Stimulated activated CD4-positive, alpha-beta T cell treated with anti-CD3 and anti-CD28 coated beads, Interleukin-15, amount 100 ng/mL, for 24 hours (primary cell): ENCODE results near the gene ANTKMT.
A peak's percentile ranks its signal among the peaks of the same experiment; 100 is the strongest.
"Not testable (repeated sequence)": the region's sequence is repeated elsewhere in the genome, so short reads cannot be mapped to it uniquely, and the experiment has no call there.

Experiments
- DNase-seq: peaks from one replicate; pipeline ENCODE4 v3.0.0-alpha.2; 2020

The ANTKMT gene

DNA sequence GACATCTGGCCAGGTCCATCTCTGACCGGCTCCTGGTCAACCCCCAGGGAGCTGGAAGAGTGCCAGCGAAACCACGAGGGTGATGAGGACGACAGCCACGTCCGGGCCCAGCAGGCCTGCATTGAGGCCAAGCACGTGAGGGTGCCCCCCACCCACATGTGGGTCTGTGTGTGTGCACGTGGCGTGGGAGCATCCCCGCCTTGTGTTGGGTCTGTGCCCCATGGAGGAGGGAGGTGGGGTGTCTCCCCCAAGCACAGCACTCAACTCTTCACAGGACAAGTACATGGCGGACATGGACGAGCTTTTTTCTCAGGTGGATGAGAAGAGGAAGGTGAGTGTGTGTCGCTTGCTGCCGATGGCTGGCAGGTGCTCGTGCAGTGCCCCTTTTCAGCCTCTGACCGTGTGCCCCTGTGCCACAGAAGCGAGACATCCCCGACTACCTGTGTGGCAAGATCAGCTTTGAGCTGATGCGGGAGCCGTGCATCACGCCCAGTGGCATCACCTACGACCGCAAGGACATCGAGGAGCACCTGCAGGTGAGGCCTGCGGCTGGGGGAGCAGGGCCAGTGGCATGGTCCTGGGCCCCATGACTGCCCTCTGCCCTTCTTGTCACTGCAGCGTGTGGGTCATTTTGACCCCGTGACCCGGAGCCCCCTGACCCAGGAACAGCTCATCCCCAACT is 39.1 kb upstream of the ANTKMT start:
- DNase-seq: no peak

DNA sequence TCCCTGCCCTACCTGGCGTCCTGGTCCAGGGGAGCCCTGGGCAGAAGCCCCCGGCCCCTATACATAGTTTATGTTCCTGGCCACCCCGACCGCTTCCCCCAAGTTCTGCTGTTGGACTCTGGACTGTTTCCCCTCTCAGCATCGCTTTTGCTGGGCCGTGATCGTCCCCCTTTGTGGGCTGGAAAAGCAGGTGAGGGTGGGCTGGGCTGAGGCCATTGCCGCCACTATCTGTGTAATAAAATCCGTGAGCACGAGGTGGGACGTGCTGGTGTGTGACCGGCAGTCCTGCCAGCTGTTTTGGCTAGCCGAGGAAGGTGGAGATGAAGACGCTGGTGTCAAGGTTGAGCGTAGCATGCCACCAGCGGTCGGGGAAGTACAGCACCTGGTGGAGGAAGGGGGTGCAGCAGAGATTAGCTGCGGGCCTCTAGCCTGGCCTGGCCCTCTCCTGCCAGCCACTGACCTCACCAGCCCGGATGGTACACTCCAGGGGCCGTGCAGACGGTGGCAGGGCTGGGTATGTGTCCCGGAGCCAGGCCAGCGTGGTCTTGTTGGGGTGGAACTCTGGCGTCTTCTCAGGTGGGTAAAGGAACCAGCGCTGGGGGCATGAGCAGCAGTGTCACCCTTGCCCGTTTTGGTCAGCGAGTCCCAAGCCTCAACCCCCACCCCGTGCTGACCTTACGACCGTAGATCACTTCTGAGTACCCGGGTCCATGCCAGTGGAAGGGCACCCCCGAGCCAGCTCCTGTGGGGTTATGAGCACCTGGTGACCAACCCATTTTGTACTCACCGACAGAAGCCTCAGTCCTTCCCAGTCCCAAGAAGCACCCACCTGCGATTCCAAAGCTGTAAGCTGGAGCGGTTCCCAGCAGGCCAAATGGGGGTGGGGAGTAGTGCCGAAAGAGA is 38.2 kb upstream of the ANTKMT start:
- DNase-seq: no peak

DNA sequence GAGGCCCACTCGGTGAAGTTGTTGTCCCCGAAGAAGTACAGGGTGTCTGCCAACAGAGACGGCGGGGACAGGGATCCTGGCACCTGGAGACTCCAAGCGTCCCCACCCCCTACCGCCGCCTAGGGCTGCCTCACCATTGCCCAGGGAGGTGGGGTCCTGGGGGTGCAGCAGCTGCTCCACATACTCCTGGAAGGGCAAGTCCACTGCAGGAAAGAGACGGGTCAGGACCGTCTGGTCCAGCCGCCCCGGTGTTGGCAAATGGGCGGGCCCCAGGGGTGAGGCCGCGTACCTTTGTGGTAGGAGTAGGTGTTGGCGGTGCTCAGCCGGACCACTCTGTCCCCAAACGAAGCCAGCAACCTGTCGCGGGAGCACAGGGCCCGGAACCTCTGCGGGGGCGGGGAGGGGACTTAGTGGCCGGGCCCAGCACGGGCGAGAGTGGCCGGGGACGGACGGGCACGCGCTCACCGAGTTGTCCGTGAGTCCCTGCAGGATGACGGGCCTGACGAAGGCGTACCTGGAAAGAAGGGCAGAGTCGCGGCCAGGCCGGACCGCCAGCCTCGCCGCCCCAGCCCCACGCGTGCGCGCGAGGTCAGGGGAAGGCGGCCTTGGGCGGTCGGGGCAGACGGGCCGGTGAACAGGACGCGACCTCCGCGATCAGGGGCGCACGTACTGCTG is 37.4 kb upstream of the ANTKMT start:
- DNase-seq: peak; percentile 45

DNA sequence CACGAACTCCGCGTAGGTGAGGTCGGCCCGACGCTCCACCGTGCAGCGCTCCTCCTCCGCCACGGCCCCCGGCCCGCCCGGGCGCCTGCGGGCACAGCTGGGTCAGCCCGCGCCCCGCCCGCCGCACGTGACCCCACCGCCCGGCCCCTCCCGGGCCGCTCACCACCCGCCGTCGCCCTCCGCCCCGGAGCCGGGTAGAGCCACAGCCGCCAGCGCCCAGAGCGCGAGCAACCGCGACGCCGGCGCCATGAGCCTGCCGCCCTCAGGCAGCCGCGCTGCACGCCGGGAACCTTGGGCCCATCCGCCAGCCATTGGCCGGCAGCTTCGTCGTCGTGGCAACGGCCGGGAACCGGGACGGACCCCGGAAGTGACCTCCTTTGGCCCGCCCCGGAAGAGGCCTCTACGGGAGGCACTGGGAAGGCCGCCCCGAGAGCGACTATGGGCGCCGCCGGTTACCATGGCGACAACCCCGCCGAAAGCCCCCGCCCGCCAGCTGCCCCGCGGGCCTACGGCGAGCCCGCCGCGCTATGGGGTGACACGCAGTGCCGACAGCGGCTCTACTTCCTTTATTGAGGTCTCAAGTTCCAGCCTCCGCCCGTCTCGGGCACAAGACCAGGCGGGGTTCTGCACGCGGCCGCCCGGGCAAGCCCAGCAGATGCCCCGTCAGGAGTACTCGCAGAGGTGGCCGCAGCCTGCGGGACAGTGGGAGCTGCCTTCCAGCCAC is 36.7 kb upstream of the ANTKMT start, which contains the start of gene JMJD8:
Gene JMJD8 (minus strand): TSS at position 264 of the 724 bp plus-strand sequence. CDS start 15 bp downstream, at position 249.
- DNase-seq: peak; percentile 99

DNA sequence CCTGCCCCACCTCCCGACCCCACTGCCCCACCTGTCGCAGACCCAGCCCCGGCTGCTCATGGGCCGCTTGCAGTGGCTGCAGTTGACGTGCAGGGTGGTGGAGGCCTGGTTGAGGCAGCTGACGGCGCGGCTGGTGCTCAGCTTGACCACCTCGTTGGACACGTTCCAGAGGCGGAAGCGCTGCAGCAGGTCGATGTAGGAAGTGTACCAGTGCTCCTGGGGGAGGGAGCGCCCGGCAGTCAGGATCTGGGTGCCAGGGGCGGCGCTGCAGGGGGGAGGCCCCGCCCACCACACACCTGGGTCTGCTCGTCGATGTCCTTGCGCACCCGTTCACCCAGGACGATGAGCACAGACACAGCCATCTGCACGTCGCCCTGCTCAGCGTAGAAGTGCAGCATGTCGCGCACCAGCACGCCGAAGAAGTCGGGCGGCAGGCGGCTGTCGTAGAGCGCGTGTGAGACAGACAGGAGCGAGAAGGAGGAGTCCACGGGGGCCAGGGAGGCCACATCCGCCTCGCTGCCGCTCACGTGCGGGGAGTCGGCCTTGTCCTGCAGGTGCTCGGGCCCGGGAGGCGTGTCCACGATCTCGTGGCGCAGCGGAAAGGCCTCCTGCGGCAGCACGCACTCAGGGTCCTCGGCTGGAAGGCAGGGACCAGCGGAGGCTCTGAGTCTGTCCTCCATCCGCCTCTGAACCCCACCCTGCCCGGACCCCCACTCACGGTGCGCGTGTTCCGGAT is 35.8 kb upstream of the ANTKMT start:
- DNase-seq: no peak

DNA sequence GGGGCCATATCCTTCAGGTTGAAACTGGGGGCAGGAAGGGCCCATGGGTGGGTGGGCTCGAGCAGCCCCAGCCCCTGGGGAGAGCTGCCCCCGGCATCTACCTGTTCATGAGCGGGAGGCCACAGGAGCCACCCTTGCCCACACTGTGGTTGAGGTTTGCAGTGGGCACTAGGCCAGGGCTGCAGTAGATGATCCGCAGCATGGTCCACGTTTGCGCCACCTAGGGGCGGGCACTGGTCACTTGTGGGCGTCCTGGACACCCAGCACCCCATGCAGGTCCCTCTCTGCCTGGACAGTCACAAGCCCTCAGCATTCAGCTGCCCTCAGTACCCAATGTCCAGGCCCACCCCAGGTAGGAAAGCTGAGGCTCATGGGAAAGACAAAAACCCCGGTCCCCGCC is 35.0 kb upstream of the ANTKMT start:
- DNase-seq: no peak

DNA sequence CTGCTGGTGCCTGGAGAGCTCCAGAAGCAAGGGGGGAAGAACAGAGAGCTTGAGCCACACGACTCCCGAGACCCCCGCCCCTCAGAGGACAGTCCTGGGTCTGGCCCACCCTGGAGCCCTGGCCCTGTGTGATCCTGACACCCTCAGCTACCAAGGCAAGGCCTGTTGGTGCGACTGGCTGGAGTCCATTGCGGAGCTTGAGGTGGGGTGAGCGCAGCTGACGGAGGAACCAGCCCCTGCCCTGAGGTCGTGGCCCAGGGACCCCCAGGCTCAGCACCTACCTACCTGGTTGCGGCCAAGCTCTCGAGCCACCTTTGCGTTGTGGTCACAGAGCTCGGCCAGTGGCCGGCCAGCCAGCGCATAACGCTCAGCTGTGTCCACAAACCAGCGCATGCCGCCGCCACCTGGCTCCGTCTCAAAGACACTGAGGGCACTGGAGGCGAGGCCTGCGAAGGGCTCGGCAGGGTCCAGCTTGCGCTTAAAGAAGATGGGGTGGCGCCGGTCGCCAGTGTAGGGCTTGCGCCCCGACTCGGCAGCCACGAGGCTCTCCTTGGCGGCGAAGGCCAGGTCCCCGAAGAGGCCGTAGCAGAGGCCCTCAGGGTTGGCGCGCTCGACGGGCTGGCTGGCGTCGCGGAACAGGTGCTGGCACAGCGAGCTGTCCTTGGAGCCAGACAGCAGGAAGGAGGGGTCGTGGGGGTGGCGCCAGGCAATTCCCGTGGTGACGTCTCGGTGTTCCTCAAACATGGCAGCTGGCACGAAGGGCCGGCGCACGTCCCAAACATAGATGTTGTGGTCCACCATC is 34.3 kb upstream of the ANTKMT start:
- no peak for DNase-seq

DNA sequence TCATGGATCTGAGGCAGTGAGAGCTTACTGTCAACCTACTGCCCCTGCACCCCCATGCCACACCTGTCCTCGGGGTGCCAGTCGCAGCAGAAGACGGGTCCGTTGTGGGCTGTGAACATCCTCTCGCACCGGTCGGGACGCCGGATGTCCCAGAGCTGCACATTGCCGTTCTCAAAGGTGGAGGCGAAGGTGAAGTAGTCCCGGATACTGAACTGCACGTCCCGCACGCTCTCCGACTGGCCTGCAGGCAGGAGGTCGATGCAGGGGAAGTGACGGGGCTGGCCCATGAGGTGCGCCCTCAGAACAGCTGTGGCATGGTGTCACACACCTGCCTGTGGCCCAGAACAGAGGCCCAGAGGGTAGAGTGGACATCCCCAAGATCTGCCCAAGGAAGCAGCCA is 33.4 kb upstream of the ANTKMT start:
- DNase-seq: no peak

DNA sequence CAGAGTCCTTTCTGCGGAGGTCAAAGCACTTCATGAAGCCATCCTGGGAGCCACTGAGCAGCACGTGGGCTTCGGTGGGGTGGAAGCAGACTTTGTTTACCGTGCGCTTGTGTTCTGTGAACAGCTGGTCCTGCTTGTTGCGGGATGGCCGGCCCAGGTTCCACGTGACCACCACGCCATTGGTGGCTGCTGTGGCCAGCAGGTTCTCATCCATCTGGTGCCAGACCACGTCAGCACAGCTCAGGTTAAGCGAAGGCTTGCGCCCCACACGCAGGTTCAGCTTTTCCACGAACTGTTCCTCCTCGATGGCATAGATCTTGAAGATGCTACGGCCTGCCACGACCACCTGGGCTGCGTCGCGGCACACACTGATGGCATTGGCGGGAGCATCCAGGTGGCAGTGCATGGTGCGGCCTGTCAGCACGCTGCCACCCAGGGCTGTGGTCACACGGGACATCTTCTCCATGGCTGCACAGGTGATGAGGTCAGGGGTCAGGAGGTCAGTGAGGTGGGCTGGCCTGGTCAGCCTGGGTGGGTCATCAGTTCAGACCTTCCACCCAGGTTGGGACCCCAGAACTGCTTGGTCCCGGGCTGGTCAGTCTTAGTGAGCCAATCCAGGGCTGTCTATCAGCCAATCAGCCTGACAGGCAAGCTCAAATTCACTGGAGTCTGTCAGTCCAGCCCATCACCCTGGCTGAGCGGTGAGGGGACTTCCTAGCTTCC is 31.6 kb upstream of the ANTKMT start:
- DNase-seq: no peak

DNA sequence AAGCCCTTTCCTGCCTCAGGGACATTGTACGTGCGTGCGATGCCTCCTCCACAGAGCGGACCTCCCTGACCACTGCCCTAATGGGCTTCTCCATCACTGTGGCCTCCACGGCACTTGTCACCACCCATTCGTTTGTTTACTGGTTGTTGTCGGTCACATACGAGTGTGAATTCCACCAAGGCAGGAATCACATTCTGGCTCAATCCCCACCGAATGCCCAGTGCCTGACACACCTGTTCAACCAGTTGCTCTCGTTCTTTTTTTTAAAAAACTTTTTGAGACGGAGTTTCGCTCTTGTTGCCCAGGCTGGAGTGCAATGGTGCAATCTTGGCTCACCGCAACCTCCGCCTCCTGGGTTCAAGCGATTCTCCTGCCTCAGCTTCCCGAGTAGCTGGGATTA is 29.7 kb upstream of the ANTKMT start:
- DNase-seq: not testable (repeated sequence)

DNA sequence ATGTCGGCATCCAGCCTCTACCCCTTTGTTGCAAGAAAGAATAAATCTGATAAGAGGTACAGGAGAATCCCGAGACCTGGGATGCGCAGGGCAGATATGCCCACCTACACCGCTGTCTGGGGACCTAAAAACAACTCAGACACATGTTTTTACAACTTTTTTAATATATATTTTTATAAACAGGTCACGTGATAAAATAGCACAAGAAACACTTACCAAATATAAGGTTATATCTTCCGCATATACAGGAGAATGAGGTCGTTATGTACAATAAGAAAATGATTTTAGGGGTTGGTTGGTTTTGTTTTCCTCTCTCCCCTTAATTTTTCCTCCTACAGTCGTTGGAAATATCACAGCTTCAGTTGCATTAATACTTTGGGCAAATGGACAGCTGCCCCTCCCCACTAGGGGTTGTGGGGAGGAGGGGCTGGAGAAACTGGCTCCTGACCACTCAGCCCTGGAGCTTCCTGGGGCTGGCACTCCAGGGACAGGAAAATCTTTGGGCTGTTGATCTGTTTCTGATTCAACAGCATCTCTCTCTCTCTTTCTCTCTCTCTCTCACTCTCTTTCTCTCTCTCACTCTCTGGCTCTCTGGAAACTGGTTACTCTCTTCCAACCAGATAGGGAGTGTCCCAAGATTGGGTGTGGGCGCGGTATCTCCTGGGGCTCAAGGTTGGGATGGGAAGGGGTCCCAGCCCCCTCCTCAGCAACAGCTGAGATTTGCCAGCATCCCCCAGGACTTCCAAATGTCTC is 28.4 kb upstream of the ANTKMT start:
- no peak for DNase-seq

DNA sequence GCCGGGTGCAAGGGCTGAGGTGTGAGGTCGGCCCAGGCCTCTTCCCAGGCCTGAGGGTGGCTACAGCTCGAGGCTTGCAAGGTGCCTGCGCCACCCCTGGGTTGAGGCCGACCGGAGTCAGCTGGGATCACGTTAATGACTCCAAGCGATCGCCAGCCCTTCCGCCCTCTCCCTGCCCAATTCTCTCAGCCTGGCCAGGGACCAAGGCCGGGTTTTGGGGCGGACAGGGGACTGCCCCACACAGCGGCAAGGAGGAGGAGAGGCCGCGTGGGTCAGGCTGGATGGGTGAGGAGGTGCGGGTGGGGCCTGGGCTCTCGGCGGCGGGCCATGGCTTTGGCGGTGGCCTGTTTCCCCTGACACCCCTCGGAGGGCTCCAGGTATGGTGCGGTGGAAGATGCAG is 27.6 kb upstream of the ANTKMT start:
- no peak for DNase-seq

DNA sequence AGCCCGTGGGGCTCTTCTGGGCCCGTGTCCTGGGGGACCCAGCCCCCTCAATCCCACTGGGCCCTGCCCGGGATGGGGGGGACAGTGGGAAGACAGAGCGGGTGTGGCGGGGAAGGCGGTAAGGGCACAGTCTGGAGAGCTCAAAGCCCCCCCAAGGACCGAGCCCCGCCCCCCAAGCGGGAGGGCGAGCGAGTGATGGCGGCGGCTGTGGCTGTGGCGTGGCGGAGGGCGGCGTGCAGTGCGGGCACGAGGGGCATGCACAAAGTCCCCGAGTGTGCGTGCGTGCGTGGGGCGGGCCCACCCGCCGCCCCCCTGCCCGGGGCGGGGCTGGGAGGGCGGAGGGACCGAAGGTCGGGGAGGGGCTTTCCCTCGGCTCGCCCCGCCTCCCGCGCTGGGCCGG is 27.2 kb upstream of the ANTKMT start:
- no peak for DNase-seq

DNA sequence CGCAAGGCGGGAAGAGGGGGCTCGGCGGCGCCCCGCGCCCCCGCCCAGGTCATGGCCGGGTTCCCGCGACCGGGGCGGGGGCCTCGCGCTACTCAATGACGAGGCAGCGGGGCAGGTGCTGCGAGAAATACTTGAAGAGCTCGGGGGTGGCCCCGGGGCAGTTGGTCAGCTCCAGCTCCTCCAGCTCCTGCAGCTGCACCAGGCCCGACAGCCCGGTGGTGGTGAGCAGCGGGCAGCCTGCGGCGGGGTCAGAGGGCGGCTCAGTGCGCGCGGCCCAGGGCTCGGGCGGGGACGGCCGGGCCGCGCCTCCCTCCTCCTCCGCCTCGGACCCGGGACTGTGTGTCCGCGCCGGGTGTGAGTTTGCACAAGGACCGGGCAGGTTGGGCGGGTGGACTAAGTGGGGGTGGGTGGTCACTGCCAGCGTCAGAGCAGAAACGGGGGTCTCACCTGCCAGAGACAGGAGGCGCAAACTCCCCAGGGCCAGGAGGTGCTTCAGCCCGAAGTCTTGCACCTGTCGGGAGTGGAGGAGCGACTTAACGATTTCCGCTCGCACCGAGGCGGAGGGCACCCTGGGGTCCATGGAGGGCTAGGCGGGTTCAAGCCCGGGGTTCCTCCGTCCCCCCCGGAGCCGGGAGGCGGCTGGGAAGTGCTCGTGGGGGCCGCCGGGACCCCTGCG is 26.6 kb upstream of the ANTKMT start:
- DNase-seq: no peak

DNA sequence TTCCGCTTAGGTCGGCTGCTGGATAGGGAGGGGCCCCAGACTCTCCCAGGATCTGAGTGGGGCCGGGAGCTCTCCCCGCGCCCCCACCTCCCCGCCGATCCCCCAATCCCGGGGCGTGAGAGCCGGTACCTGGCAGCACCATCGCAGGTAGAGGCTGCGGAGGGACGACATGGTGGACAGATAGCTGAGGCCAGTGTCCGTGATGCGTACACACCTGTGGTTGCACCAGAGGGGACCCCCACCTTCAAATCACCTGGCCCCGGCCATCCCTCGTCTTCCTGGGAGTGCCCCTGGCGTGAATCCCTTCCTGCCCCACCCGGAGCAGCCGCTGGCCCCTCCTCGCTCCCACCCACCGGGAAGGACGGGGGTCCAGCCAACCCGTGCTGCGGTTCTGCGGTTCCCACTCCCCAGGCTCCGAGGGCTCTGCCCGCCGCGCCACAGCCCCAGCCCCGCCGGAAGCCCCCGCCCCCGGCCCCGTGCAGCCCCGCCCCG is 26.0 kb upstream of the ANTKMT start:
- no peak for DNase-seq

DNA sequence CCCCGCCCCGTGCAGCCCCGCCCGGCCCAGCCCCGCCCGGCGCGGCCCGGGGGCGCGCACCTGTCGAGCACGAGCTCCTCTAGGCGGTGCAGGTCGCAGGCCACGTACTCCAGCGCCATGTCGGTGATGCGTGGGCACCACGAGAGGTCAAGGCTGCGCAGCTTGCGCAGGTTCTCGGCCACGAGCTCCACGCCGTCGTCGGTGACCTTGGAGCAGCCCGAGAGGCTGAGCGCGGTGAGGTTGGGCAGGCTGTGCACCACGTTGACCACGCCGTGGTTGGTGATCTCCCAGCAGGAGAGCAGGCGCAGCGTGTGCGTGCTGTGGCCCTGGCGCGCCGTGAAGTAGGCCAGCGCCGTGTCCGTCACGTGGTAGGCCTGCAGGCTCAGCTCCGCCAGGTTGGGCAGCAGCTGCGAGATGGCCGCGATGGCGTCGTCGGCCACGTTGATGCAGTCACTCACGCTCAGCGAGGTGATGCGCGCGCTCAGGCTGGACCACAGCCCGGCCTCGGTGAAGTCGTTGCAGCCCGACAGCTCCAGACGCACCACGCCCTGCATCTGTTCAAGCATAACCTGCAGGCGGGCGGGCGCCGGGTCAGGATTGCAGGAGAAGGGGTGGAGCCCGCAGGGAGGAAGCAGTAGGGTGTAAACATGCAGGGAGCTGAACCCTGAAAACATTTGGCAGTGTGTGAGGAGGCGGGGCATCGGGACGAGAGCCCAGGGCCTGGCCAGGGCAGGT is 25.4 kb upstream of the ANTKMT start:
- peak; percentile 79 for DNase-seq

DNA sequence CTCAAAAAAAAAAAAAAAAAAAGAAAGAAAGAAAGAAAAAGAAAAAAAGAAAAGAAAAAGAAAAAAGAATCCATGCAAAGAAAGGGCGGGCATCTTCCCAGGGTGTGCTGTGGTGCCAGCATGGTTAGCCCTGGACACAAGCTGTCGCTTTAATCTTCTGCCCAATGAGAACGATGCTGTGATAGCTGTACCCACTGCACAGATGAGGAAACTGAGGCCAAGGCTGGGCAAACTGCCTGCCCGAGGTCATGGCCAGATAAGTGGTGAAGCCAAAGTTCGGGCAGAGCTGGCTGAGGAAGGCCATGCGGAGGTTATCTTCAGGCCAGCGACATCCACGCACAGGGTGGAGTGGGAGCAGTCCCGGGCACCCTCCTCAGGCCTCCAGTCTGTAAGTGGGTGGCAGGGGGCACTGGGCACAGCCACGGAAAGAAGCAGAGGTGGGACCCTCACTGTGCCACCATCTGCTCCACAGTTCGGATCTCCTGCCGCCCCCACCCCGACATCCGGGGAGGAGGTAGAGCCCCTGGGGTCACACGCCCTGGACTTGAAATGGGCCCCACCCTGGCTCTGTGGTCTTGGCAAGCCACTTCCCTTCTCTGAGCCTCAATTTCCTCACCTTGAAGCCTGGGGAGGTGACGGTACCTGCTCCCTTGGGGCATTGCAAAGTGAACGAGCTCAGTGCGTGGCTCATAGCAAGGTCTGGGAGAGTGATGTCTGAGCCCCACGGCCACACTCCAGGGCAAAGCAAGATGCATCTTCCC is 21.9 kb upstream of the ANTKMT start:
- no peak for DNase-seq
